H1 (cell line): ENCODE measurements around the gene KRTAP9-7. TPM values are rescaled to one million over a fixed set of nuclear protein-coding genes. Genes with fewer than 3 reads are reported as not detected.

Source experiments
- polyA plus RNA-seq, 7 experiments: library from polyadenylated mRNA; depleted of rRNA in 3 of 7; stranded (reverse) in 5 of 7; unstranded in 2 of 7; fragments of >200 nt in 5 of 7; fragments of 200-250 nt in 2 of 7; gene quantifications; 1 replicate in 5 of 7; 2 replicates in 1 of 7; 4 replicates in 1 of 7; pipeline versions ENCODE4 v1.2.1 to v1.2.3, GENCODE V29; 2011 to 2013; ENCODE audit warnings: missing spikeins in 2 of 7, mixed read lengths in 2 of 7
- total RNA-seq: library from RNA; stranded (reverse); fragmentation: NEBNext Ultra II Directional; extraction: Animal tissue kit (Norgen Biotek cat#: 25700); gene quantifications from 2 replicates; pipeline ENCODE4 v1.2.1, GENCODE V29; 2021
- TF ChIP-seq, protein P1 (sequence below): fragments of 300-600 bp; sonication (generic); IDR thresholded peaks from 2 replicates; pipeline ENCODE4 v1.7.1; 2012; ENCODE audit warnings: low read length, moderate library complexity, mild to moderate bottlenecking, inconsistent platforms; ENCODE audit not compliant: insufficient replicate concordance
- TF ChIP-seq, protein P2 (sequence below): IDR thresholded peaks from 2 replicates; pipeline ENCODE4 v1.6.1; 2011; ENCODE audit warnings: low read length, improper control_type of control experiment

Gene KRTAP9-7
- total and polyA plus RNA-seq, 2 of the 8 experiments (the other 6 are each of a cell fraction or from before 2014, with no cell fraction given), result not detected

DNA sequence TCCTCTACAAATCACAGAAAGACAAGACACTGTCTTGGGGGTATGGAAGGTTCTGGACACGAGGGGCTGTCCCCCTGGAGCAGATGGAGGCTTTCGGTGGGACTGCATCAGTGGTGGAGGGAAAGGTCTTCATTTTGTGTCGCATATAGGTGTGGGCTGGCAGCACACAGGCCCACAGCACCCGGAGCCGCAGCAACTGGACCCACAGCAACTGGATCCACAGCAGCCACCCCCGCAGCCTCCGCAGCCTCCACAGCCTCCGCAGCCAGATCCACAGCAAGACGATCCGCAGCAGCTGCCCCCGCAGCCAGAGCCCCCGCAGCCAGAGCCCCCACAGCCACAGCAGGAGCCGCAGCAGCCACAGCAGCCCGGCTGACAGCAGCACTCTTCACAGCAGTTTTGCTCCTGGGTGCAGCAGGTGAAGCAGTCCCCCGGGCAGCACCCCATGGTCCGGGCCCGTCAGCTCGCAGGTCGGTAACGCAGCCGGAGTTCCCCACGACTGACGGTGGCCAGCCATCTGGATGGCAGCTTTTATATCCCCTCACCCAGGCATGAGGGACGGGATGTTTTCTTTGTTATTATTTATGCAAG is 39.8 kb downstream of the KRTAP9-7 start, which contains the start of gene KRTAP17-1 (continued):
- TF ChIP-seq, protein P1, sequence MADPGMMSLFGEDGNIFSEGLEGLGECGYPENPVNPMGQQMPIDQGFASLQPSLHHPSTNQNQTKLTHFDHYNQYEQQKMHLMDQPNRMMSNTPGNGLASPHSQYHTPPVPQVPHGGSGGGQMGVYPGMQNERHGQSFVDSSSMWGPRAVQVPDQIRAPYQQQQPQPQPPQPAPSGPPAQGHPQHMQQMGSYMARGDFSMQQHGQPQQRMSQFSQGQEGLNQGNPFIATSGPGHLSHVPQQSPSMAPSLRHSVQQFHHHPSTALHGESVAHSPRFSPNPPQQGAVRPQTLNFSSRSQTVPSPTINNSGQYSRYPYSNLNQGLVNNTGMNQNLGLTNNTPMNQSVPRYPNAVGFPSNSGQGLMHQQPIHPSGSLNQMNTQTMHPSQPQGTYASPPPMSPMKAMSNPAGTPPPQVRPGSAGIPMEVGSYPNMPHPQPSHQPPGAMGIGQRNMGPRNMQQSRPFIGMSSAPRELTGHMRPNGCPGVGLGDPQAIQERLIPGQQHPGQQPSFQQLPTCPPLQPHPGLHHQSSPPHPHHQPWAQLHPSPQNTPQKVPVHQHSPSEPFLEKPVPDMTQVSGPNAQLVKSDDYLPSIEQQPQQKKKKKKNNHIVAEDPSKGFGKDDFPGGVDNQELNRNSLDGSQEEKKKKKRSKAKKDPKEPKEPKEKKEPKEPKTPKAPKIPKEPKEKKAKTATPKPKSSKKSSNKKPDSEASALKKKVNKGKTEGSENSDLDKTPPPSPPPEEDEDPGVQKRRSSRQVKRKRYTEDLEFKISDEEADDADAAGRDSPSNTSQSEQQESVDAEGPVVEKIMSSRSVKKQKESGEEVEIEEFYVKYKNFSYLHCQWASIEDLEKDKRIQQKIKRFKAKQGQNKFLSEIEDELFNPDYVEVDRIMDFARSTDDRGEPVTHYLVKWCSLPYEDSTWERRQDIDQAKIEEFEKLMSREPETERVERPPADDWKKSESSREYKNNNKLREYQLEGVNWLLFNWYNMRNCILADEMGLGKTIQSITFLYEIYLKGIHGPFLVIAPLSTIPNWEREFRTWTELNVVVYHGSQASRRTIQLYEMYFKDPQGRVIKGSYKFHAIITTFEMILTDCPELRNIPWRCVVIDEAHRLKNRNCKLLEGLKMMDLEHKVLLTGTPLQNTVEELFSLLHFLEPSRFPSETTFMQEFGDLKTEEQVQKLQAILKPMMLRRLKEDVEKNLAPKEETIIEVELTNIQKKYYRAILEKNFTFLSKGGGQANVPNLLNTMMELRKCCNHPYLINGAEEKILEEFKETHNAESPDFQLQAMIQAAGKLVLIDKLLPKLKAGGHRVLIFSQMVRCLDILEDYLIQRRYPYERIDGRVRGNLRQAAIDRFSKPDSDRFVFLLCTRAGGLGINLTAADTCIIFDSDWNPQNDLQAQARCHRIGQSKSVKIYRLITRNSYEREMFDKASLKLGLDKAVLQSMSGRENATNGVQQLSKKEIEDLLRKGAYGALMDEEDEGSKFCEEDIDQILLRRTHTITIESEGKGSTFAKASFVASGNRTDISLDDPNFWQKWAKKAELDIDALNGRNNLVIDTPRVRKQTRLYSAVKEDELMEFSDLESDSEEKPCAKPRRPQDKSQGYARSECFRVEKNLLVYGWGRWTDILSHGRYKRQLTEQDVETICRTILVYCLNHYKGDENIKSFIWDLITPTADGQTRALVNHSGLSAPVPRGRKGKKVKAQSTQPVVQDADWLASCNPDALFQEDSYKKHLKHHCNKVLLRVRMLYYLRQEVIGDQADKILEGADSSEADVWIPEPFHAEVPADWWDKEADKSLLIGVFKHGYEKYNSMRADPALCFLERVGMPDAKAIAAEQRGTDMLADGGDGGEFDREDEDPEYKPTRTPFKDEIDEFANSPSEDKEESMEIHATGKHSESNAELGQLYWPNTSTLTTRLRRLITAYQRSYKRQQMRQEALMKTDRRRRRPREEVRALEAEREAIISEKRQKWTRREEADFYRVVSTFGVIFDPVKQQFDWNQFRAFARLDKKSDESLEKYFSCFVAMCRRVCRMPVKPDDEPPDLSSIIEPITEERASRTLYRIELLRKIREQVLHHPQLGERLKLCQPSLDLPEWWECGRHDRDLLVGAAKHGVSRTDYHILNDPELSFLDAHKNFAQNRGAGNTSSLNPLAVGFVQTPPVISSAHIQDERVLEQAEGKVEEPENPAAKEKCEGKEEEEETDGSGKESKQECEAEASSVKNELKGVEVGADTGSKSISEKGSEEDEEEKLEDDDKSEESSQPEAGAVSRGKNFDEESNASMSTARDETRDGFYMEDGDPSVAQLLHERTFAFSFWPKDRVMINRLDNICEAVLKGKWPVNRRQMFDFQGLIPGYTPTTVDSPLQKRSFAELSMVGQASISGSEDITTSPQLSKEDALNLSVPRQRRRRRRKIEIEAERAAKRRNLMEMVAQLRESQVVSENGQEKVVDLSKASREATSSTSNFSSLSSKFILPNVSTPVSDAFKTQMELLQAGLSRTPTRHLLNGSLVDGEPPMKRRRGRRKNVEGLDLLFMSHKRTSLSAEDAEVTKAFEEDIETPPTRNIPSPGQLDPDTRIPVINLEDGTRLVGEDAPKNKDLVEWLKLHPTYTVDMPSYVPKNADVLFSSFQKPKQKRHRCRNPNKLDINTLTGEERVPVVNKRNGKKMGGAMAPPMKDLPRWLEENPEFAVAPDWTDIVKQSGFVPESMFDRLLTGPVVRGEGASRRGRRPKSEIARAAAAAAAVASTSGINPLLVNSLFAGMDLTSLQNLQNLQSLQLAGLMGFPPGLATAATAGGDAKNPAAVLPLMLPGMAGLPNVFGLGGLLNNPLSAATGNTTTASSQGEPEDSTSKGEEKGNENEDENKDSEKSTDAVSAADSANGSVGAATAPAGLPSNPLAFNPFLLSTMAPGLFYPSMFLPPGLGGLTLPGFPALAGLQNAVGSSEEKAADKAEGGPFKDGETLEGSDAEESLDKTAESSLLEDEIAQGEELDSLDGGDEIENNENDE, result no peak
- TF ChIP-seq, protein P2, sequence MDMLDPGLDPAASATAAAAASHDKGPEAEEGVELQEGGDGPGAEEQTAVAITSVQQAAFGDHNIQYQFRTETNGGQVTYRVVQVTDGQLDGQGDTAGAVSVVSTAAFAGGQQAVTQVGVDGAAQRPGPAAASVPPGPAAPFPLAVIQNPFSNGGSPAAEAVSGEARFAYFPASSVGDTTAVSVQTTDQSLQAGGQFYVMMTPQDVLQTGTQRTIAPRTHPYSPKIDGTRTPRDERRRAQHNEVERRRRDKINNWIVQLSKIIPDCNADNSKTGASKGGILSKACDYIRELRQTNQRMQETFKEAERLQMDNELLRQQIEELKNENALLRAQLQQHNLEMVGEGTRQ, result no peak
